NCI-H446 treated with DMSO at 0.1 percent for 48 hours (cell line): ENCODE data around the gene SFSWAP.
"Not testable (repeated sequence)": the region's sequence is repeated elsewhere in the genome, so short reads cannot be mapped to it uniquely, and the experiment has no call there.

Experiments
- DNase-seq: peaks from one replicate; lab custom pipeline; 2025; lab: John Stamatoyannopoulos, UW

Gene SFSWAP

DNA sequence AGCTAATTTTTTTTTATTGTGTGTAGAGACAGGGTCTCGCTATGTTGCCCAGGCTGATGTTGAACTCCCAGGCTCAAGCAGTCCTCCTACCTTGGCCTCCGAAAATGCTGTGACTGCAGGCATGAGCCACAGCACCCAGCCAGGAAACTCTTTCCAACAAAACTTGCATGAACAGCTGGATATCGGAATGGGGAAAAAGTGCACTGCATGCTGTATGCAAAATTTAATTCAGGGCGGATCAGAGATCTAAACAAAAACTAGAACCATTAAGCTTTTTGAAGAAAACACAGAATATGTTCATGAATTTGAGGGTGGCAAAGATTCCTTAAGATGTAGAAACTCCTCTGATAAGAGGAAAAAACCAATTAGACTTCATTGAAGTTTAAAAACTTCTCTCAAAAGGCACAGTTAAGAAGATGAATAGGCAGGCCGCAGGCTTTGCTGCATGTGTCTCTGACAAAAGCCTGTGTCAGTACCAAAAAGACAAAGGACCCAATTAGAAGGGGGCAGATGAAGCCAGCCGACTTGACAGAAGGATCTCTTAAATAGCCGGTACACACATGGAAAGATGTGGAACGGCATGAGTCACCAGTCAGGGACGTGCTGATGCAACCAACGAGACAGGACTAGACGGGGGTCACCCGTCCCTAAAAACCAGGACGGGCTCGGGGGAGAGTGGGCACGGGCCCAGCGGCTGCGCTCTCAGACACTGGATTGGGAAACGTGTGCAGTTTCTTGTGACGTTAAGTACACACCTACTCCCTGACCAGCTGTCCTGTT is 82.5 kb downstream of the SFSWAP start:
- no peak for DNase-seq

DNA sequence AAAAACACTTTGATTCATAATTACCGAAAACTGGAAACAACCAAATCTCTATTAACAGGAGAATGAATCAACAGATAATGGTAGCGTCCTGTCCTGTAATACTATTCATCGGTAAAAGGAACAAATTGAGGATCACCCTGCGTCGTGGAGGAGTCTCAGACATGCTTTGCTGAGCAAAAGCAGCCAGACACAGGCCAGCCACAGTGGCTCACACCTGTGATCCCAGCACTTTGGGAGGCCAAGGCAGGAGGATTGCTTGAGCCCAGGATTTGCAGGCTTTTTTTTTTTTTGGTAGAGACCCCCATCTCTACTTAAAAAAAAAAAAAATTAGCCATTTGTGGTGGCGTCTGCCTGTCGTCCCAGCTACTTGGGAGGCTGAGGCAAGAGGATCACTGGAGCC is 83.2 kb downstream of the SFSWAP start:
- no peak for DNase-seq

DNA sequence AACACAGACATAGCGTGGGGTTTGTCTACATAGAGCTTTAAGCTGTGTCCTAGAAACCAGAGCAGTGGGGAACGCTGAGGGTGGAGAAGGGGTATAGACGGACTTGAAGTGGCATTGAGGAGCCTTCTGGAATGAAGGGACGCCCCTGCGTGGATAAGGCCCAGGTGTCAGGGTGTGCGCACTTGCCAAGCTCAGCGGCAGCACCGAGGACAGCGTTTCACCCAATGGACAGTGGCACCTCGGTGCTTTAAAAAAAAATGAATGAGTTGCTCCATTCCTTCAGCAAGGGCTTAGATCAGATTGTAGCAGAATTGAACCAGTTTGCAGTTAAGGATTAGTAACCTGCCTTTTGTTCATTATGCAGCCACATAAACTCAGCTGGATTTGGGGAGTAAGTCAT is 83.7 kb downstream of the SFSWAP start:
- DNase-seq: no peak

DNA sequence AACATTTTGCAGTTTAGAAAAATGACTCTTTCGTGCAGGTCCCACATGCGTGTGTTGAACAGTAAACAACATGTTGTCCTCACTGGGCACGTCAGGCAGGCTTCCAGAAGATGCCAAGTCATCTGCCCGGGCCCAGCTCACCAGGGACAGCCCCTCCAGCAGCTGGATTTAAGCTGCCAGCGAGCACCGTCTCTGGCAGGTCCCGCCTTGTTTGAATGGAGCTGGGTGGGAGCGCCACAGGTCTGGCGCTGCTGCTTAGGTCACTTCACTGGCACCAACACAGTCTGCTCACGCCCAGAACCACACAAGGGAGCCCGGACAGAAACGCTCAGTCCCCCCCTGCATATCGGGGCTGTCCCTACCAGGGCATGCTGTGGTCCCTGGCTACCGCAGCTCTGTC is 84.2 kb downstream of the SFSWAP start:
- DNase-seq: no peak

DNA sequence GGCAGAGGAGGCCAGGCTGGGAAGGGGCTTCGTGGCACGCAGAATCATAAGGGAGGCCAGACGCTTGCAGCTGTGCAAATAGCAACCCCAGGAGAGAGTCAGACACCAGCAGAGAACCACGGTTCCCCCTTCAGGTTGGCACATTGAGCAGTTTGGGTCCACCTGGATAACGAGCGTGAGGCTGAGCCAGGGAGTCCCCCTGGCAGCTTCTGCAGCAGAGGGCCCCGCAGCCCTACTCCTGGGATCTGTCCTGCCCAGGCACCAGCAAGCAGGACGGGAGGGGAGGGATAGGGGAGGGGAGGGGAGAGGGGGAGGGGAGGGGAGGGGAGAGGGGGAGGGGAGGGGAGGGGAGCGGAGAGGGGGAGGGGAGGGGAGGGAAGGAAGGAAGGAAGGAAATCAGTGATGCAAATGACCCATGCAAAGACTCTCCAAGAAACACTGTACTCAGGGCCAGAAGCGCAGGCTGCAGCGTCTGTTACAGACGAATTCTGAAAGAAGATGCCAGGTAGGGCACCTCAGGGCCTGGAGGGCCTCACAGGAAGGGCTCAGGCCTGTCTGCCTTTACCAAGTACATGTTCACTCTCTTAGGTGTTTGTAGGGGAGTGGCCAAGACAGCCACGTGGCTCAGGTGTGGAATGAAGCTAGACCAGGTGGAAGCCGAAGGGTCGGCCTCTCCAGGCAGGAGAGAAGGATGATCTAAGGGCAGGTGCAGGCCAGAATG is 85.0 kb downstream of the SFSWAP start:
- no peak for DNase-seq

DNA sequence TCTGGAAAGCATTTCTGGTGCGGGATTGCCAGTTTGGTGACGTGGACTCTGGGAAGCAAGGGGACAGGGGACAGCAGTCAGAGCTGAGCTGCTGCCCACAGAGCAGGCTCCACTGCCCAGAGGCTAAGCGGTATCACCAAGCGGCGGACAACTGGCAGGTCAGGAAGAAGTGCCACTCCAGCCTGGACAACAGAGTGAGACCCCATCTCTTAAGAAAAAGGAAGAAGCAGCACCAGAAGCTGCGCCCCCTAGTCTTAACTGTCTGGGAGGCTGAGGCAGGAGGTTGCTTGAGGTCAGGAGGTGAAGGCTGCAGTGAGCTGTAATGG is 85.5 kb downstream of the SFSWAP start:
- DNase-seq: no peak

DNA sequence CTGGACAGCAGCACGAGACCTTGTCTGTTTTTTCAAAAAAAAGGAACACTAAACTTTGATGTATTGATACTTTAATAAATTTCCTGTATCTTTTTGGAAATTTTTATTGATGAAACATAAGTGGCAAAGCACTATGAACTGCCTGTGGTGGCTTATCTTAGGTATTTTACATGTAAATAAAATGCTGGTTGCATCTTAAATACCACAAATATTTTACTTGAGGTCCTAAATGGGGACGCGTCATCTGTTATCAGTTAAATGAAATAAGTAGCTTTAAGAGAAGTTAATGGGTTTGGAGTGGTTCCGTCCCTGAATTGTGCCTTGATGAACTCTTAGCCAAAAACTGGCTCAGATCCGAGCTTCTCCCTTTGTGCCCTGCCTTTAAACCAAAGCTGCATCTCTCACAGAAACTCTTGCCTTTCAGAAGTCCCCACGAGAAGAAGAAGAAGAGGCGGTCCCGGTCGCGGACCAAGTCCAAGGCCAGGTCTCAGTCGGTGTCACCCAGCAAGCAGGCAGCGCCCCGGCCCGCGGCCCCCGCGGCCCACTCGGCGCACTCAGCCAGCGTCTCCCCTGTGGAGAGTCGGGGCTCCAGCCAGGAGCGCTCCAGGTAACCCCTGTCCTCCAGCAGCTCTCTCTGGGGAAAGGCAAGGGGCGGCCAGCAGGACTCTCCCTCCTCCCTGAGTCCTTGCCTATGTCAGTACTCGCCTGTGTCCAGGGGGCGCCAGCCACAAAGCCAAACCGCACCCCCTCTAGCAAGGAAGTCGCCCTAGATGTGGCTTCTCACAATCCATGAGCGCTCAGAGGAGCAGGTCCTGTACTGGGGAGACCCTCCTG is 86.1 kb downstream of the SFSWAP start:
- no peak for DNase-seq

DNA sequence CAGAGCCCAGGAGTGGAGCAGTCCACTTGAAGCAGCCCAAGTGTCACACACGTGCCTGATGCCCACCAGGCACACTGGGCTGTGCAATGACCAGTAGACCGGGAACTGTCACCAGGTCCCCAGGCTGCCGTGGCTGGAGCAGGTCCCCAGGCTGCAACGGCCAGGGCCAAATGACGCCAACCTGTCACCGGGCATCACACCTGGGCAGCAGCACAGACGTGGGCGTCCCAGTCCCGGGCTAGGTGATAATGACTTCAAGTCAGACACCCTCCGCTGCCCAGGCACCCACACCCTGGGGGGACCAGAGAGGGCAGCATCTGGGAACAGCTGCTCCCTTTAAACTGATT is 86.7 kb downstream of the SFSWAP start:
- no peak for DNase-seq

DNA sequence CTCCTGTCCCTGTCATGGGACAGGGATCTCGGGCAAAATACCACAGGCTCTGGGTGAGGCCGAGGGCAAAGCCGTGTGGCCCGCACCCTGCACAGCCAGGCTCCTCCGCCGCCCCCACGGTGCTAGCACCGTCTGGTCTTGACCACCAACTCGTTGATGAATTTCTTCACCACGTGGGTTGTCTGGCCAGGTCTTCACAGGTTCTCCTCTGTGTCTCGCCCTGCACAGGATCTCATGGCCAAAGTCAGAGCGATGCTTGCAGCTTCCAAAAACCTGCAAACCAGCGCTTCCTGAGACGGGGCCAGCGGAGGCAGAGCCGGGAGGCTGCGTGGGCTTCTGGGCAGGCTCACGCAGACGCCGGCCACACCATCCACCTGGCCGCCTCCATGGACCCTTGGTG is 88.3 kb downstream of the SFSWAP start:
- DNase-seq: no peak

DNA sequence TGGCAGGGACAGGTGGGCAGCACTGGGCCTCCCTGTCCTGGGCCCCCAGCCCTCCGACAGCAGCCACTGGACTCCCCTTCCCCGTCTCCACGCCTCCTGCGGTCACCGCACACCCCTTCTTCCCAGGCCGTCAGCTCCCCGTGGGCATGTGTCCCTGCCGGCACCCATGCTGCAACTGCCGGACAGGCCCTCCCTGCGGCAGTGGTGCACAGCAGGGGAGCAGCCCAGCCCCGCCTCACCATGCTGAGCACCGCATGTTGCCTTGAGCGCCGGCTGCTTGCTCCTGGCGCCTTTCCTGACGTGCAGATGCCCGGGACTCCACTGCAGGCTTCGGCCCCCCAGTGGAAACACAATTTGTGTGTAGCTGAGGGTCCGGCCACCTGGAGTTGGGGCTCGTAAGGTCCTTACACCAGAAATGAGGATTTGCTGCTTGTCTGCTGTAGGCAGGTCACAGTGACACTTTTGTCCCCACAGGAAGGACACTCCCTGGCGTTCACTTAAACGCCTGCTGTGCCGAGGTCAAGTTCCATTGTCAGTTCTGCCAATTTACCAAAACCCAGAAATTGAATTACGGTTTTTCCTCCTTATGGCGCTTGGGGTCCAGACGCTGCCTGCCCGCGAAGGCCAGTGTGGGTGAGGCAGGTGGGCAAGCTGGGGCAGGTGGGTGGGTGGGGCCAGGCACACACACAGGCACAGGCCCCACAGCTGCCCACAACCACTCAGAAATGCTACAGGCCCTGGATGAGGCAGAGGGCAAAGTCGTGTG is 89.1 kb downstream of the SFSWAP start:
- DNase-seq: no peak

DNA sequence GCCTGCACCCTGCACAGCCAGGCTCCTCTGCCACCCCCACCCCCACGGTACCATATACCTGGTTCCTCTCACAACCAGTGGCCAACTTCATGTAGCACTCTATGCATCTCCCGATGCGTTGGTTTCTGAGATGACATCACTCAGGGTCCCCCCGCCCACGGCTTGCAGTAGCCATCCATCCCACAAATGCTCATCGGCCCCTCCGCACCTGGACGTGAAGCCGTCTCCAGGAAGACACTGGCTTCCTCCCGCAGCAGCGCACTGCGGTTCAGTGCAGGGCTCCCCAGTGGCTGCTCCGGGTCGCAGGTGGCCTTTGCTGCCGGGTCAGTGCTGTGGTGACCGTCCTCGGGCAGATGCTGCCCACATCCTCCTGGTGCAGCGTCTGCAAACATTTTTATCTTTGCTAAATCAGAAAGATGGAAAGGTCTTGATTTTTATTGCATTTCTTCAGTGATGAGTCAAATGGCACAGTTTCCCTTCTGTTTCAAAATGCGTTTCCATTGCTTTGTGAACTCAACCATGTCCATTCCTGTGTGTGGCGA is 89.8 kb downstream of the SFSWAP start:
- no peak for DNase-seq

DNA sequence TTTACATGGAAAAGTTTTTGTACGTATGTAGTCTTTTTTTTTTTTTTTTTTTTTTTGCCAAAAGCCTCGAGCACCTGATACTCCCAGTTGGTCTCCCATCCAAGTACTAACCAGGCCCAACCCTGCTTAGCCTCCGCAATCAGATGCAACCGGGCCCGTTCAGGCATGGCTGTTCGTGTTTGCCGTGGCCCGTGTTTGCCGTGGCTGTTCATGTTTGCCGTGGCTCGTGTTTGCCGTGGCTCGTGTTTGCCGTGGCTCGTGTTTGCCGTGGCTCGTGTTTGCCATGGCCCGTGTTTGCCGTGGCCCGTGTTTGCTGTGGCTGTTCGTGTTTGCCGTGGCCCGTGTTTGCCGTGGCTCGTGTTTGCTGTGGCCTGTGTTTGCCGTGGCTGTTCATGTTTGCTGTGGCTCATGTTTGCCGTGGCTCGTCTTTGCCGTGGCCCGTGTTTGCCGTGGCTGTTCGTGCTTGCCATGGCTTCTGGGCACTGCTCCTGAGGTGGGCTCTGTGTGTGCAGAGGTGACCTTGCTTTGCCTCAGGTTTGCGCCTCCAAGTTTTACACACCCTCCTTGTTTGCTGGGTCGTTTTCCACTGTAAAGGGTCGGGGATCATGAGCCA is 90.5 kb downstream of the SFSWAP start:
- DNase-seq: no peak

DNA sequence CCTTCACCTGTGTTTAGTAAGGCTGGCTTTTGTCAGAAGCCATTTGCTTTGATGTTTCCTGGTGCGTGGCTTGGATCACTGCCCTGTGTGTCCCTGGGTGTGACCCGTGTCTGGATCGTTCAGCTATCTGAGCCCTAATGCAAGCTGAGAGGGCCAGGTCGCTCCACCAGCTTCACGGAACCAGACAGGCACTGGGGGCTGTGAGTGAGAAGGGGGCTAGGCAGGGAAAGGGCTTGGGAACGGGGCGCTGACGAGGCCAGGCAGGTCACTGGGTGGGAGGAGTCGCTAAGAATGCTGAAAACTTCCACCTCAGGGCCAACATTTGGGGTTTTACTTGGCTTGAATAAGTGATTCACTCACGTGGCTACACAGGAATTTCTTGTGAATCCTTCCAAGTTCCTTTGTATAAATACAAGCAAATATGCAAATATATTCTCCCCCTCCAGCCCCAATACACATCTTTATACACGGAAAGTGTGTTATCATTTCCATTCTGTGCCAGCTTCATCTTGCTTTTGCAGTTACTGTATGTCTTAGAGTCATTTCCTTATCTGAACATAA is 93.2 kb downstream of the SFSWAP start:
- no peak for DNase-seq

DNA sequence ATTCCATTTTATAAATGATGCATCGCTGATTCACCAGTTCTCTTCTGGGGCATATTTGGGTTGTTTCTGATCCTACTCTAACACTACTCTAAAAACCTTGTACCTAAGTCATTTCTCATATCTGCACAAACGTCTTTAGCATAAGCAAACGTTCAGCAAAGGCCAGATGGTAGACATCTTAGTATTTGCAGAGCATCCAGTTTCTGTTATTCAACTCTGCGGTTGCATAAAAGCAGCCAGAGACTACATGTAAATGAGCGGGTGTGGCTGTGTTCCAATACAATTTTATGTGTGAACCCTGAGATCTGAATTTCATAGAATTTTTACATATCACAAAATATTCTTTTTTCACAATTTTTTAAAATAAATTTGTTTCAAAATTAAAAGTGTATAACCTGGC is 94.5 kb downstream of the SFSWAP start:
- no peak for DNase-seq

DNA sequence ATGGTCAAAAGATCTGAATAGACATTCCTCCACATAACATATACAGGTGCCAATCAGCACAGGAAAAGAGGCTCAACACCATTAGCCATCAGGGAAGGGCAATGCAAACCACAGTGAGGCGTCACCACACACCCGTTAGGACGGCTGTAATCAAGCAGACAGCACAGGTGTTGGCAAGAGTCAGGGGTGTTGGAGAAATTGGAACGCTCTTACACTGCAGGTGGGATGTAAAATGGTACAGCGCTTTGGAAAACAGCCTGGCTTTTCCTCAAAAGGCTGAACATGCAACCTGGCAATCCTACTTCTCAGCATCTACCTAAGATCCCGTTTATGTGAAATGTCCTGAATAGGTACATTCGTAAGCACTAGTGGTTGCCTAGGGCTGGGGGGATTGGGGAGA is 95.8 kb downstream of the SFSWAP start:
- no peak for DNase-seq

DNA sequence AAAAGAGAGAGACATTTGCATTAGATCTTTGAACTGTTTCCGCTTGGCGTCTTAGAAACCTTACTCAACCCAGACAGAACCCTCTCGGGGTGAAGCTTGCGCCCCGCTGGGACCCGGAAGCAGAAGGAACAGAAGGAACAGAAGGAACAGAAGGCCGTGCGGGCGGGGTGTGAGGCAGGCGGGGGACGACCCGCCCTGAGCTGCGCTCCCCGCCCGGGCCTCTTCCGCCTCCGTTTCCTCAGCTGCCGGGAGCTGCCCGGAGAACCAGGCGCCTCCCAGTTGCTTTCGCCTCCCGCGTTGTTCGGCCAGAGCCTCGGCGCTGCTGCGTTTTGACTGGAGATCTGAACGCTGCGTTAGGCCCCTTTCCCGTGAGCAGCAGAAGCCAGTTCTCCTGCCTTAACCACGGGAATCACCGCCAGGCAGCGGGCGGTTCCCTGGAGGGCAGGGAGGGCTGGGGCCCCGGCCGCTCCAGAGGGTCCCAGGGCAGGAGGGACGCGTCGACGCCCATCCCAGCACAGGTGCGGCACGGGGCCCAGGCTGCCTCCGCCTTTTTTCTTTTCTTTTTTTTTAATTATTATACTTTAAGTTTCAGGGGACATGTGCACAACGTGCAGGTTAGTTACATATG is 98.0 kb downstream of the SFSWAP start:
- DNase-seq: no peak

DNA sequence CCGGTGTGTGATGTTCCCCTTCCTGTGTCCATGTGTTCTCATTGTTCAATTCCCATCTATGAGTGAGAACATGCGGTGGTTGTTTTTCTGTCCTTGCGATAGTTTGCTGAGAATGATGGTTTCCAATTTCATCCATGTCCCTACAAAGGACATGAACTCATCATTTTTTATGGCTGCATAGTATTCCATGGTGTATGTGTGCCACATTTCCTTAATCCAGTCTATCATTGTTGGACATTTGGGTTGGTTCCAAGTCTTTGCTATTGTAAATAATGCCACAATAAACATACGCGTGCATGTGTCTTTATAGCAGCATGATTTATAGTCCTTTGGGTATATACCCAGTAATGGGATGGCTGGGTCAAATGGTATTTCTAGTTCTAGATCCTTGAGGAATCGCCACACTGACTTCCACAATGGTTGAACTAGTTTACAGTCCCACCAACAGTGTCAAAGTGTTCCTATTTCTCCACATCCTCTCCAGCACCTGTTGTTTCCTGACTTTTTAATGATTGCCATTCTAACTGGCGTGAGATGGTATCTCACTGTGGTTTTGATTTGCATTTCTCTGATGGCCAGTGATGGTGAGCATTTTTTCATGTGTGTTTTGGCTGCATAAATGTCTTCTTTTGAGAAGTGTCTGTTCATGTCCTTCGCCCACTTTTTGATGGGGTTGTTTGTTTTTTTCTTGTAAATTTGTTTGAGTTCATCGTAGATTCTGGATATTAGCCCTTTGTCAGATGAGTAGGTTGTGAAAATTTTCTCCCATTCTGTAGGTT is 98.8 kb downstream of the SFSWAP start:
- not testable (repeated sequence) for DNase-seq

DNA sequence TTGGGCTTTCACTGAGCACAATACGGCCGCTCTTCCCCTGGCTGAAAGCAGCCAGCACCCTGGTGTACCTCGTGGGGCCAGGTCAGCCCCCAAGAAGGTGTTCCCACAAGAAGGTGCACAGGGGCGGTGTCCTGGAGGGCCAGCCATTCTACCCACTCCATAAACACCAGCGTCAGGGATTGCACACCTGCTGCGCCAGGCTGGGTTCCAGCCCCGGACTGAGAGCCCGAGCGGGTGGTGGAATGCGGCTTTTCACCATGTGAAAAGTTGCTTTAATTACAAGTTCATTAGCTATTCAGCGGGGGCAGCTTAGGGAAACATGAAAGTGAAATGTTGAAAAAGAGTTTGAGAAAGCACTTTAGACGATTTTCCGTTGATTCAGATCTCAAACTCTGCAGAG is 99.8 kb downstream of the SFSWAP start:
- no peak for DNase-seq

DNA sequence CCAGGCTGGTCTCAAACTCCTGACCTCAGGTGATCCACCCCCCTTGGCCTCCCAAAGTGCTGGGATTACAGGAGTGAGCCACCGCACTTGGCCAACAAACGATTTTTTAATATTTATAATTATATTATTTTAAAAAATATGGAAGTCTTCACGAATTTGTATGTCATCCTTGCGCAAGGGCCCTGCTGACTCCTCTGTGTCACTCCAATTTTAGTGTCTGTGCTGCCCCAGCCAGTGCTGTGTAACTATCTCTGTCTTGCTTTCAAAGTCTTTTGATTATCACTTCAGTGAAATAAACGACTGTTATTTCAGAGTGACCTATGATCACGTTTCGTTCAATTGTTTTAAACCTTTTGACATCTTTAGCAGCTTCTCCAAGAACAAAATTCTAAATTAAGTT is 104.2 kb downstream of the SFSWAP start:
- DNase-seq: no peak

DNA sequence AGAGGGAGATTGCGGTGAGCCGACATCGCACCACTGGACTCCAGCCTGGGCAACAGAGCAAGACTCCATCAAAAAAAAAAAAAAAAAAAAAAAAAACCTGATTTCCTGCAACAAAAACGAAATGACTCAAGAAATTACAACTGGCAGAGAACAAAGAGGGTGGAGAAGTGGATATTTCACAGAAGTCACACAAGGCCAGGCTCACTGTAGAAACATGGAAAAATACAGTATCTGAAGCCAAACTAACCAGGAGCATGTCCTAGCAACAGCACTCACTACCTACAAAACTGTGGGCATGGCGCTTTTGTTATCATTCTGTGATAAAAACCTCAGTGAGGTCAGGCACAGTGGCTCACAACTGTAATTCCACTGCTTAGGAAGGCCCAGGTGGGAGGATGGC is 105.6 kb downstream of the SFSWAP start:
- DNase-seq: no peak
